Fibroblast of lung (primary cell): ENCODE results near the gene SH3BP2.

ENCODE experiments used
- EZH2 ChIP-seq: IDR thresholded peaks from 2 replicates; pipeline ENCODE4 v1.5.1; 2012; ENCODE audit warnings: low read length, control low read depth, mild to moderate bottlenecking; ENCODE audit errors: missing control alignments
- TF ChIP-seq, protein P1 (sequence below), 2 donors: IDR thresholded peaks in 1 of 2; conservative IDR thresholded peaks in 1 of 2; 1 replicate in 1 of 2; 2 replicates in 1 of 2; pipeline ENCODE4 v1.5.1; 2011 to 2012; ENCODE audit warnings: low read length in 2 of 2, control low read depth in 1 of 2, inconsistent platforms in 1 of 2, low read depth in 1 of 2, mild to moderate bottlenecking in 1 of 2

GRCh38 chr4:2874861-2875260 is 82.0 kb downstream of the SH3BP2 start:
- TF ChIP-seq, protein P1, sequence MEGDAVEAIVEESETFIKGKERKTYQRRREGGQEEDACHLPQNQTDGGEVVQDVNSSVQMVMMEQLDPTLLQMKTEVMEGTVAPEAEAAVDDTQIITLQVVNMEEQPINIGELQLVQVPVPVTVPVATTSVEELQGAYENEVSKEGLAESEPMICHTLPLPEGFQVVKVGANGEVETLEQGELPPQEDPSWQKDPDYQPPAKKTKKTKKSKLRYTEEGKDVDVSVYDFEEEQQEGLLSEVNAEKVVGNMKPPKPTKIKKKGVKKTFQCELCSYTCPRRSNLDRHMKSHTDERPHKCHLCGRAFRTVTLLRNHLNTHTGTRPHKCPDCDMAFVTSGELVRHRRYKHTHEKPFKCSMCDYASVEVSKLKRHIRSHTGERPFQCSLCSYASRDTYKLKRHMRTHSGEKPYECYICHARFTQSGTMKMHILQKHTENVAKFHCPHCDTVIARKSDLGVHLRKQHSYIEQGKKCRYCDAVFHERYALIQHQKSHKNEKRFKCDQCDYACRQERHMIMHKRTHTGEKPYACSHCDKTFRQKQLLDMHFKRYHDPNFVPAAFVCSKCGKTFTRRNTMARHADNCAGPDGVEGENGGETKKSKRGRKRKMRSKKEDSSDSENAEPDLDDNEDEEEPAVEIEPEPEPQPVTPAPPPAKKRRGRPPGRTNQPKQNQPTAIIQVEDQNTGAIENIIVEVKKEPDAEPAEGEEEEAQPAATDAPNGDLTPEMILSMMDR (conservative IDR thresholded peaks at IDR 0.05 in 1 of 2, IDR thresholded peaks at IDR 0.05 in 1 of 2; ENCODE audit: low read depth in 1 of 2, low read length in 2 of 2), result no peak
- TF ChIP-seq EZH2, result no peak
